ENCODE data around the gene TMED10. TPM values are rescaled to one million over a fixed set of nuclear protein-coding genes. Genes with fewer than 3 reads are reported as not detected.

TMED10 gene
- total RNA-seq, 1 donor from 2014 or later, result 186 TPM

GRCh38 chr14:75196064-75196463 lies 19.7 kb upstream of the TMED10 start:
- Mint-ChIP-seq H3K27ac (ENCODE audit: unreplicated experiment) (peak overlapping the region; percentile 43), H3K9me3 (no peaks in the 10 kb centered on the region)

GRCh38 chr14:75191100-75191499 lies 14.7 kb upstream of the TMED10 start:
- no peak for DNase-seq (ENCODE audit: low read depth, low spot score)
- no peaks in the 10 kb centered on the region for H3K4me1 Mint-ChIP-seq
- TF ChIP-seq CTCF (conservative IDR thresholded peaks at IDR 0.05), result no peak
- H3K27me3 Mint-ChIP-seq (ENCODE audit: low read depth), result peaks cover 5% of the 10 kb centered on the region
- H3K27ac Mint-ChIP-seq (ENCODE audit: unreplicated experiment), result no peak overlapping the region
- no peaks in the 10 kb centered on the region for H3K36me3 Mint-ChIP-seq (ENCODE audit: low read depth)
- no peak overlapping the region for H3K4me3 Mint-ChIP-seq
- no peaks in the 10 kb centered on the region for H3K9me3 Mint-ChIP-seq

More at GRCh38 chr14:75196064-75196463, 19.7 kb upstream of the TMED10 start:
- no peak for DNase-seq (ENCODE audit: low read depth, low spot score)
- H3K27me3 Mint-ChIP-seq (ENCODE audit: low read depth), result no peaks in the 10 kb centered on the region
- no peak for TF ChIP-seq CTCF (conservative IDR thresholded peaks at IDR 0.05)
- H3K4me1 Mint-ChIP-seq, result no peaks in the 10 kb centered on the region
- H3K36me3 Mint-ChIP-seq (ENCODE audit: low read depth), result no peaks in the 10 kb centered on the region
- H3K4me3 Mint-ChIP-seq, result no peak overlapping the region

- no peaks in the 10 kb centered on the region for H3K36me3 Mint-ChIP-seq (ENCODE audit: low read depth)
- peaks cover 13% of the 10 kb centered on the region for H3K27me3 Mint-ChIP-seq (ENCODE audit: low read depth)
- no peak for TF ChIP-seq CTCF (conservative IDR thresholded peaks at IDR 0.05)
- H3K27ac Mint-ChIP-seq (ENCODE audit: unreplicated experiment), result no peak overlapping the region
- H3K4me1 Mint-ChIP-seq, result no peaks in the 10 kb centered on the region
- no peak overlapping the region for H3K4me3 Mint-ChIP-seq
- no peaks in the 10 kb centered on the region for H3K9me3 Mint-ChIP-seq
- DNase-seq (ENCODE audit: low read depth, low spot score), result no peak
These were observed 13.6 kb upstream of the TMED10 start for GRCh38 chr14:75190023-75190422.

- Mint-ChIP-seq H3K9me3 (no peaks in the 10 kb centered on the region), H3K27ac (ENCODE audit: unreplicated experiment) (no peak overlapping the region), H3K4me1 (no peaks in the 10 kb centered on the region), H3K36me3 (ENCODE audit: low read depth) (no peaks in the 10 kb centered on the region), H3K27me3 (ENCODE audit: low read depth) (peaks cover 15% of the 10 kb centered on the region), H3K4me3 (no peak overlapping the region)
- TF ChIP-seq CTCF (conservative IDR thresholded peaks at IDR 0.05), result no peak
- DNase-seq (ENCODE audit: low read depth, low spot score), result no peak
These were observed 12.3 kb upstream of the TMED10 start for GRCh38 chr14:75188520-75189268.

- H3K4me3 Mint-ChIP-seq, result no peak overlapping the region
- peaks cover 15% of the 10 kb centered on the region for H3K27me3 Mint-ChIP-seq (ENCODE audit: low read depth)
- H3K4me1 Mint-ChIP-seq, result no peaks in the 10 kb centered on the region
These were observed 11.7 kb upstream of the TMED10 start for GRCh38 chr14:75188086-75188485.

More at GRCh38 chr14:75188086-75188485, 11.7 kb upstream of the TMED10 start:
- Mint-ChIP-seq H3K36me3 (ENCODE audit: low read depth) (no peaks in the 10 kb centered on the region), H3K27ac (ENCODE audit: unreplicated experiment) (no peak overlapping the region), H3K9me3 (no peaks in the 10 kb centered on the region)
- no peak for DNase-seq (ENCODE audit: low read depth, low spot score)
- no peak for TF ChIP-seq CTCF (conservative IDR thresholded peaks at IDR 0.05)

Data from neural crest cell (in vitro differentiated cells).